NOMO-1 treated with dmso at 0.1 percent for 144 hours (cell line): Measurements from ENCODE around the gene ELK3.

ENCODE experiments used
- DNase-seq: peaks from one replicate; lab custom pipeline; 2025; ENCODE audit not compliant: unreplicated experiment; lab: John Stamatoyannopoulos, UW

ELK3 gene

DNA sequence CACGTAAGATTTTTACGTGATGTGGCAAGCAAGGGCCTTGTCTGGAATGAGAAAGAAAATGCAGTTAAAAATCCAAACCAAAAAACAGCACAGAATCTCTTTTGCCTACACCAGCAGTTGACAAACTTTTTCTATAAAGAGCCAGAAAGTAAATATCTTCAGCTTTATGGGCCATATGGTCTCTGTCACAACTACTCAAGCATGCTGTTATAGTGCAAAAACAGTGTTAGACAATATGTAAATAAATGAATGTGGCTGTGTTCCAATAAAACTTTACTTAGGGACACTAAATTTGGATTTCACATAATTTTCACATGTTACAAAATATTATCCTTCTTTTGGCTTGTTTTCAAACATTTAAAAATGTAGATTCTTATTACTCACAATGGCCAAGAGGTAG is 6.2 kb upstream of the ELK3 start:
- DNase-seq, result no peak

DNA sequence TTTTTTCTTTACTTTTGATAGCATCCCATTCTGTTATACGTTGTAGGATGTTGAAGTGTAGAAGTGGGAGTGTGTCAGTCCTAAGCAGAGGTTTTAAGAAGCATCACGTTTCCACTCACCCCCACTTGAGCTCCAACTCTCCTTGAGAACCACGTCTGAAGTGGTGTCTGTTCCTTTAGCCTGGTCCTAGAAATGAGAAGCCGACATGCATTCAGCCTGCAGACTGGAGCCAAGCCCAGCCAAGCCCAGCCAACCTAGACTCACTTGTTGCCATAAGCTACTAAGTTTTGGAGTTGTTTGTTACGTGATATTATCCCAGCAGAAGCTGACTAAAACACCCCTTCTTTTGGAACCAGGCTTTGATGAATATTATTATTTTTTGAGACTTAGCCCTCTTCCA is 4.4 kb upstream of the ELK3 start:
- DNase-seq, result no peak

DNA sequence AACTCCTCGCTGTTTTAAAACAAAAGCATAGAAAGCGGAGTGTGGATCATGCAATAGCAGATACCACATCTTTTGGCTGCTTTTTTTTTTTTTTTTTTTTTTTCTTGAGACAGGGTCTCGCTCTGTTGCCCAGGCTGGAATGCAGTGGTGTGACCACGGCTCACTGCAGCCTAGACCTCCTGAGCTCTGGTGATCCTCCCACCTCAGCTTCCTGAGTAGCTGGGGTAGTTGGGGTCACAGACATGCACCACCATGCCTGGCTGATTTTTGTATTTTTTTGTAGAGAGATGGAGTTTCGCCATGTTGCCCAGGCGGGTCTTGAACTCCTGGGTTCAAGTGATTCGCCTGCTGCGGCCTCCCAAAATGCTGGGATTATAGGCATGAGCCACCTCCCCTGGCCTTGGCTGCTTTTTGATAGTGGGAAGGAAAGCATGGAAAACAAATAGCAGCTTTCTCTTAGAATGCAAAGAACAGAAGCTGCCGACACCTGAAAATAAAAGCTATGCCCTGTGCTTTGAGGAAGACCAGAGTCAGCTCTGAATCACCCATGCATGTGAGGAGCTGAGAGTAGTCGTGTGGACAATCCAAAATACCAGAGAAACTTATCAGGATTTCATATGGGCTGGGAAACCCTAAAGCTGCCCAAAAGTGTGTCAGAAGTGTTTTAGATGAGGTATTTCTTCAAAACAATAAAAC is 3.6 kb upstream of the ELK3 start:
- DNase-seq, result no peak

DNA sequence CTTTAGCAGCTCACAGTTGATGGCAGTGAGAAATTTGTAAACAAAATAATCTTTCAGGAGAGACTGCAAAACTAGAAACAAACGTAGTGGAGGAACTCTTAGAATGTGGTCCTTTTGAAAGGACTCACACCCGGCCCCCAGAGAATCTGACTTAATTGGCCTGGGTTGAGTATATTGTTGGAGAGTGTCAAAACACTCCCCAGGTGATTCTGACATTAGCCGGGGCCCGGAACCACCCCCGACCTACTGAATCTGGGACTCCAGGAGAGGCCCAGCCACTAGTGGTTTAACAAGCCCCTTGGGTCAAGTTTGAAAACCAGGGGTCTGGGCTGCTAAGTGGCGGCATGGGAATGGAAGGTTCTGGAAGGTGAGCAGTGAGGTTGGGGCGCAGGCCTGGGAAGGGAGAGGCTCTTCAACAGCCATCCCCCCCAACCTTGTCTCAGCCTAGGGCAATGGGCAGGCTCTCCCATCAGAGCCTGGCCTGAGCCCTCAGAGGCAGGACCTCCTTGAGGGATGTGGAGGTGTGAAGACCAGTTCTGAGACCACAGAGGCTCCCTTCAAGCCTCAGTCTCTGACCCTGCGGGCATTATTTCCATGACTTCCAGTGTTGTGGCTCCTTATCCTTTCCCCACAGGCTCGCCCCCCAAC is 1.1 kb upstream of the ELK3 start:
- no peak for DNase-seq

DNA sequence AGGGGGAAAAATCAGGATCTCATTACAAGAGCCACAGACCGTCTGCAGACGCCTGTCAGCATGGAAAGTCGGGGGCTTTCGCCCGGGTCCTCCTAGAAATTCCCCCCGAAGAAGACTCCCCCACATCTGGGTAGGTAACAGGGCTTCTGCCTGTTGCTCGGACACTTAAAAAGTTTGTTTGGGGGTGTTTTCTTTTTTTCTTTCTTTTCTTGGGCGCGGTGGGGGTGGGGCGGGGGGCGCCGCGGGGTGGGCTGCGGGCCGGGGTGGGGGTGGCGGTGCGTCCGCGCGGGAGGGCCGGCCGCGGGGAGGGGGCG is 358 bp downstream of the ELK3 start:
- no peak for DNase-seq

DNA sequence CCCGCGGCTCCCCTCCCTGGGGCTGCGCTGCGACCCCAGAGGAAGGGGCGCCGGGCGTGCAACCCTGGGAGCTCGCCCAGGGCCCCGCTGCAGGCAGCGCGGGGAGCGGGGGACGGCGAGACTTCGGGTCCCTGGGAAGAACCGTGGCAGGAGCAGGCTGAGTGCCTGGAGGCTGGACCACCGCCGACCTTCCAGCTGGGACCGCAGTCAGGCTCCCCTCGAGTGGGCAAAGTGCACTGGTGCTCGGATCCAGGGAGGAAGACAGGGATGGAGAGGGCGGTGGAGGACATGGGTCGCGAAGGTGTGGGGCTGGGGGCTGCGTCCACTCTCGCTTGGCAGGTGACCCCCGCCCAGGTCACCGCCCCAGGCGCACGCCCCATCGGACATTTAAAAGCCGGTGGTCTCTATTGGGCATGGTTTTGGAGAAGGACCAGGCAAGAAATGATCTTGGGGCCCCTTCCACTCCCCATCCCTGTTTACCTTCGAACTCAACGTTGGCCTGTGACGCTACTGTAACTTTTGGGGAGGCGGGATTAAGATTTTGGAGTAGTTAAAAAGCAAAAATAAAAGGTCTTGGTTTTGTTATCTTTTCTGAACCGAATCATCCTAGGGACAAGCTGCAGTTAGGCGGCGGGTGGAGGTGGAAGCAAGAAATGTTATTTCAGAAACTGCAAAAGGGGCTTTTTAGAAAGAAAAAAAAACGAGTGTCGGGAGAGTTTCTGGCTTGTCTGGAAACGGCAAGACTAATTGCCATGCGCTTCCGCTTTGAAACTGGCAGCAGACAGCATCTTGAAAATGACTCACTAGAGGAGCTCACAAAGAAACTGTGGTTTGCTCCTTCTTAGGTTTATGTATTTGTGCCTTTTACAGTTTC is 1.0 kb downstream of the ELK3 start:
- DNase-seq, result peak; percentile 75

DNA sequence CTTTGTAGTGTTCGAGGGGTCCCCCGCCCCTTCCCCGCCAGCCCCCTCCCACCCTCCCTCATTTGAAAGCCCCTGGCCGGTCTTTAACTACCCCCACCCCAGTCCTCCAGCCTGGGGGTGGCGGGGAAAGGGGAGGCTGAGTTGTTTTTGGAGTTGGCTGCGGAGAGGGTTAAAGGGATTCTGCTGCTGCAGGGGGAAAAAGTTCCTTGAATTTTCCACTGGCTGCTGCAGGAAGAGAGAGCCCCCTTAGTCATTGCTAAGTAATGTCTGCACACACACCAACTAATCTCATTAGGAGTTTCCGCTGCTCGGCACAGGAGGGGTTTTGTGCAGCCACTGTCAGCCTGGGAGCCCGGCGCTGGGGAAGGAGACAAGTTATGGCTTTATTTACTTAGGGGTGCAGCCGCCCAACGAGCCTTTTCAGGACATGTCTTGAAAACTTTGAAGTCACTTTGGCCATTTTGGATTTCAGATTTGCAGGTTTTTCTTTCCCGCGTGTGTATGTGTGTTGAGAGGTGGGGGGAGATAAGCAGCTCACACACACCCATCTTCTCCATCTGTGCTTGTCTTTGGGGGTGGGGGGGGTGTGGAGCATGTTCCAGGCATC is 1.8 kb downstream of the ELK3 start:
- no peak for DNase-seq

DNA sequence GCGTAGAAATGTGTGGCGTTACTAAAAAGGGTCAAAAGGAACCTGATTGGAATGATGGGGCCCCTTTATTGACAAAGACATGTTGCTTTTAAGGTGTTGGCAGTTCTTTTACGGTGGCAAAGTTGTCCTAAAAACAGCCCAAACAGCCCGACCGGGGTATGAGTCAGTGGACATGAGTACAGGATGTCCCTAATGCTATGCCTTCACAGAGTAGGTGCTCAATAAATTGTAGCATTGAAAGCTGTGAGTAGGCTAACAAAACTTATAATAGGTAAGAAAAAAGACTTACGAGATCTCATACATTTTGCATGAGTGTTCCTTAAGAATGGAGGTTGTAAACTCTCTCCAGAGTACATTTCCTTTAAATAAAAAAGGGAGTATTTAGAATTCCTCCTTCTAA is 2.6 kb downstream of the ELK3 start:
- no peak for DNase-seq

DNA sequence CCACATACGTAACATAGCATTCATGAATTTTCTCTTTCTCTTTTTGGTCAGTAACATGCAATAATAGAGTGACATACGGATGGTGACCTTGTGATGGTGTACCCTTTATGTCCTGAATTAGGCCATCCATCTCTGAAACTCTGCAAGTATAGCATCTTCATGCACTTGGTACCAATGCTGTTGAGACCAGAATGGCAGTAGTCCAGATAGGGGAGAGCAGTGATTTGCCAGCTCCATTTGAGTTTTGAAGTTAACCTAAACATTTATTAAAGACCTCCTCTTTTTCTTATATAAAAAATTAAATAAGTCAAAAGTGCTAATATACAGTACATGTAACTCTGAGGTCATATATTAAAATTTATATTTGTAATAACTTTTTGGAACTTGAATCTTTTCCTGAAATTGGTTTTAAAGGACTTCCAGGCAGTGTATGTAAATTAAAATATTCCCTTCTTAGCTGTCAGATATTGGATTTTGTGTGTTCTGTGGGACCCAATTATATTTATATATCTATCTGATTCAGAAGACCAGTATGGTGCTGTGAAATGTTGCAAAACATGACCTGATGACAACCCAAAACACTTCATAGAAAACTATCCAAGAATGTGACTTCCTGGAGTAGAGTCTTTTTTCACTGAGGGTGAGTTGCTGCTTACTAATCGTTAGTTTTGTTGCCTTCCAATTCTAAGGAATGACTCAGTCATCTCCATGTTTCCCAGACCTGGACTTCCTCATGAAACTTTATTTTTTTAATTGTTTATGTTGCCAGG is 3.5 kb downstream of the ELK3 start:
- DNase-seq, result no peak

DNA sequence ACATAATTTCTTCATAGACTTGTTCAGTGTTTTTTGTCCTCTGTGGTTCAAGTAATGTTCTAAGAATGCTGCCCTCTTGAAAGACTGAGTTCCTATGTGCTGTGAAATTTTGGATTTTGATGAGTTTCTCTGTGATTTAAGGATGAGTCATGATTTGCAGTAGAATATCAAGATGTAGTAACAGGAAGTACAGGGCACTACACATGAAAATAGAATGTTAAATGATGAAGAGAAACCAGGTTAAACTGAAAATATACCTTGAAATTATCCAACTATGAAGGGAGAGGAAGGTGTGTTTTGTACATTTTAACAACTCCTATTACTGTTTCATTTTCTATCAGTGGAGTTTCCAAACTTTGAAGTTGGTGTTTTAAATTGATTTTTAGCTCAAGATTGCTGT is 4.8 kb downstream of the ELK3 start:
- DNase-seq, result no peak

DNA sequence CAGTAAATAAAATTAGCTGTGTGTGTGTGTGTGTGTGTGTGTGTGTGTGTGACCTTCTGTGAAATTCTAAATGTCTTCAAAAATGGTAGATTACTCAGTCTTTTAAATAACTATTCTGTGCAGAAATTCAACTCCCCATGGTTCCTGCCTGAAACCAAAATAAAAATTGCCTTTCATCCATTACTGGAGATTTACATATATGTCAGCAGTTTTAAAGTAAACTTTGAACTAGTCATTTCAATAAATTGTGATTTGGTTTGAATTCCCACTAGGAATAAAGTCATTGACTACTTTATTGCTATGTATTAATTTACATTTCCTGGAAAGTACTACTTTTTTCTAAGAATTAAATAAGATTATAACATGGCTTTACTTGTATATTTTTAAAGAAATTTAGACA is 5.3 kb downstream of the ELK3 start:
- DNase-seq, result no peak

DNA sequence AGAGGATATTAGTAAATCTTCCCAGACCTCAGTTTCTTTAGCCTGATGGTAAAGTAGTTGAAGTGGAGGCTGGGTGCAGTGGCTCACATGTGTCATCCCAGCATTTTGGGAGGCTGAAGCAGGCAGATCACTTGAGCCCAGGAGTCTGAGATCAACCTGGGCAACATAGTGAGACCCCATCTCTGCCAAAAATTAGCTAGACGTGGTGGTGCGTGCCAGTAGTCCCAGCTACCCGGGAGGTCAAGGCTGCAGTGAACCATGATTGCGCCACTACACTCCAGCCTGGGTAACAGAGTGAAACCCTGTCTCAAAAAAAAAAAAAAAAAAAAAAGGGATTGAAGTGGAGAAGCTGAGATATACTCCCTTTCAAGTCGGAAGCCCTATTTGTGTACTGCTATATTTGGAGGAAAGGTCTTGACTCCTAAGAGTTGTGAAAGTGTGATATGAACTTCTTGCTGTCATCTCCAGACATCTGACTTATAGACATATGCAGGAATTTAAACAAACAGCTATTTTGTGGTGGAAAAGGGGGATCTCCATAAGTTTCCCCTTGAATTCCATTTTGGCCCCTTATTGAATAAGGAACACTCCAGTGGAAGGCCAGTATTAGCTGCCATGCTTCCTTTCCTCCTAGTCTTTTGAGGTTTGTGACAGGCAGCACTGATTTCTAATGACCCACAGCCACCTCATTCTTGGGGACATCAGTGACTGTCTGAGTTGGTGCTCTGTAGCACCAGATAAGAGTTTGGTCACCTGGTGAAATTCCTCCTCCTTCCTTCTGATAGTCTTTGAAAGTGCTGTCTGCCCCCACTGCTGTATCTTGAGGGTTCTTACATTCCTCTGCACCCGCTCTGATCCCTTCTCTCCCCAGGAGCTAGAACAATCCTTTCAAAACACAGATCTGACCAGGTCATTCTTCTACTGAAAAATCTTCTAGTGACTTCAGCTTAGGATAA is 7.4 kb downstream of the ELK3 start:
- no peak for DNase-seq

DNA sequence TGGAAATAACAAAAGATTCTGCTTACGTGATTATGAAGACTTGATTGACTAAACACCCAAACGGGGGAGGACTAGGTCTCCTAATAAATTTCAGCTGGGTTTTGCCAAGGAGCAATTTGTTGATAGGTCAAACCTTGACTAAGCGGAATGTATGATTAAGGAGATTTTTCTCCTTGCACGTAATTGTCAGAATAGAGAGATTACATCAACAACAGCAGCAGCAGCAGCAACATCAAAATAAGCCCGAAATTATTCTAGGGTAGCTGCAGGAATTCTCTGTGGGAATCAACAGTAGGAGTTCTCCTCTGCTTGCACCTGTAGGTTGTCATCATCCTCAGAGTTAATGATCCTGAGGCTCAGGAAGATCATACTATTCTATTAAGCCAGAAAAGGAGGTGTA is 10.2 kb downstream of the ELK3 start:
- DNase-seq, result no peak

DNA sequence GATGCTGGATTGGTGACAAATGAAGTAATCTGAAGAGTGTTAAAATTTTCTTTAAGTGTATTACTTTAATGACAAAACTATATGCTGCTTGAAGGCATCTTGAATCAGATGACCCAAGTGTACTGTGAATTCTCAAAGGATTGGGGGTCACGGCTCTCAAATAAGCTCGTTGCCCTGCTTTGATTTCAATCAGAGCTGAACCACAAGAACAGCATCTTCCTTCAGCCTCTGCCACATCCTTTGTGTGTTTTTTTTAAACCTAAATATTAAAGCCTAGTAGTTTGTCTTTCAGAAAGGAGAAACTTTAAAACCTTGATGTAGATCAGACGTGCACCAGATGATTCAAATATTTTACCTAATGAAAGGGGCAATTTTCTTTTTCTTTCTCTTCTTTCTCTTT is 11.7 kb downstream of the ELK3 start:
- no peak for DNase-seq

DNA sequence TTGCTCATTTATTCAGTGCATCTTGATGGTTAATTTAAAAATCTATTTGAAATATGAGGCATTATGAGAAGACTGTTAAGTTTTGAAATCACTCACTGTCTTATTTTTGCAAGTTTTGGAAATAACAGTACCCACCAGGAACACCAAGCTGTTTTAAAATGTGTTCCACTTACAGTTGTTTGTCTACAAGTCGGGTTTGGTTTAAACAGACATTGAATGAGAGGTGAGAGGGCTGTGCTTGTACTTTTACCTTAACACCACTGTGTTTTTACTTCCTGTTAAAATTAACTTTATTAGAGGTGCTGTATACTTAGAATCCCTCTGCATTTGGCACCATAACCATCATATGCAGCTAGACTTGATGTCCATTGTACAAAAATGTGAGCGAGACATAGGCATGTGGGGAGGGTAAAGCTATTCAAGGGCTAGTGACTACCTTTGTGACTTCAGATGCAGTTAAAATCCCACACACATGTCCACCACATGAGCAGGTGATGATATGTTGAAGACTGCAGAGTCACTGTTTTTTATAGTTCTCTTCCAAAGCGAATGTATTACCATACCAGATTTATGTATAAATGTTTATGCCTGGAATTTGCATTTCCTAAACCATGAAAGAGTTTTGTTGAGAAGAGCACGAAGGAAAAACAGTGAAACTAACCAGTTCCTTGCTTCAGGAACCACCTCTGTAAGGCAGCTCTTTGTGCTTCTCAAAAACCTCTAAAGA is 12.9 kb downstream of the ELK3 start:
- no peak for DNase-seq

DNA sequence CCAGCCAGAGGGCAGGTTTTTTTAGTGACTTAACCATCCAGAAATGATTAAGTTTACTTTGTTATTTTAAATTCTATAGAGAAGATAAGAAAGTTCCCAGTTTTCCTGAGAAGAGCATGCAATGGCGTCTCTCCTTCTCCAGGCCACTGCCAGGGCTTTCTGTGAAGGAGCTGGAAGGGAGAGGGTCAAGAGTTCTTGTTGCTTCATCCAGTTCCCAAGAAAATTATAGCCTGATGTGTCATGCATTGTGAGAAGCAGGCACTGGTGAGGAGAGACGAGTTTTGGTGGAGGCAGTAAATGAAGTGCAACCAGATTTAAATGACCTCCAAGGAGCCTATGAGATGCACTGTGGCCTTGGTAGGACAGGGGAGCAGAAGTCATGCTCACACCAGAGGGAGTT is 14.2 kb downstream of the ELK3 start:
- no peak for DNase-seq

DNA sequence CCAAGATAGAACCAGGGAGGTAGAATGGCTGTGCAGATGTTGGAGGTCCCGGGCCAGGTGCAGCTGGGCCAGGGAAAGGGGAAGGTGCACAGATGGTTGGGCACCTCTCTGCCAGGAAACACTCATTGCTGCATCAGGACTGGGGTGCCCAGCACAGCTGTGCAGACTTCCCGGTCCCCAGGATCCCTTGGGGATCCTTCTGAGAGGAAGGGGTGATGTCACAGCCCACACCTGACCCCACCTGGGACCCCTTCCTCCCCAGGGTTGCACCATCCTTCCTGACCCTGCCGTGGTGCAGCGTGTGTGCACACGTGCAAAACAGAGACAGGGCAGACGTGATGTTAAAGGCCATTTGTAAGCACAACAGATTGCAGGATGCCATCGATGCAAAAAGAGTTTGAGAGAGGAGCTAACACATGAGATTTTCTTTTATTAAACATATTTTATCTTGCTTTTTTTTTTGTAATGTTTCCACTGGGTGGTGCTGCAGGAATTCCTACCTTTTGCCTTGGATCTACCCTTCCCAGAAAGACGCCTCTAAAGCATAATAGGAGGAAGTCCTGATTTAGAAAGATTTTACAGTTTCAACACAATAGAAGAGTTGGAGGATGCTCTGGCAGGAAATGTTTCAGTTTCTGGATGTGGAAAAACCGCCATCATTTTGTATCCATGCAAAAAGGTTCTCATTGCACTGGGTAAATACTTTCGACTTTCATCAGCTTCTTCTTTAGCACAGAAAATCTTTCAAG is 14.8 kb downstream of the ELK3 start:
- DNase-seq, result no peak

DNA sequence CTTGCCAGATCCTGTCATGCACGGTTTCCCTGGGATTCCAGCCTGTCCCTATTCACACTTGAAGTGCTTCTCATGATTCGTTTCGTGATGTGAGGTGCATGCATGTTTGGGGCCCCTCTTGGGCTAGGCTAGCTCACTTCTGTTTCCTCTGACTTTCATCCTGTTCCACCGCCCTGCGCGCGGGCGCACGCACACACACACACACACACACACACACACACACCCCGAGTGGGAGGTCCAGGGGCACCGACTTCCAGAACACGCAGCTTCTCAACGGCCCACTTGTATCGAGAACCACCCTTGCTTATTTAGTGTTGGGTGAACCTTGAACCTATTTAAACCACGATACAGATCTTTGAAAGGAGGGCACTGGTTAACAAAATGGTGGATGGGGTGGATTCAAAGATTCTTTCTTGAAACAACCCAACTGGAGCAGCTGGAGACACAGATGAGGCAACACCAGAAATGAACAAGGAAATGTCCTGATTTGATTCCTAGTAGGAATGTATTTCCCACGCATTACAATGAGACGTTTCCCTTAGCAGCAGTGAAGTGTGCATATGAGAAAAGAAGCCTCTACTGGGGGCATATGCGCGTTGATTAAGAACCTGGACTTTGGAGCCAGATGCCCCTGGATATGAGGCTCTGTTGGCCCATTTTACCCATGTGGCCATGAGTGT is 16.3 kb downstream of the ELK3 start:
- DNase-seq, result no peak
